Measurements from ENCODE around the gene IQSEC1. TPM values are rescaled to one million over a fixed set of nuclear protein-coding genes. Genes with fewer than 3 reads are reported as not detected.

The IQSEC1 gene
- total RNA-seq, 1 donor from 2014 or later = 31.3 TPM

DNA sequence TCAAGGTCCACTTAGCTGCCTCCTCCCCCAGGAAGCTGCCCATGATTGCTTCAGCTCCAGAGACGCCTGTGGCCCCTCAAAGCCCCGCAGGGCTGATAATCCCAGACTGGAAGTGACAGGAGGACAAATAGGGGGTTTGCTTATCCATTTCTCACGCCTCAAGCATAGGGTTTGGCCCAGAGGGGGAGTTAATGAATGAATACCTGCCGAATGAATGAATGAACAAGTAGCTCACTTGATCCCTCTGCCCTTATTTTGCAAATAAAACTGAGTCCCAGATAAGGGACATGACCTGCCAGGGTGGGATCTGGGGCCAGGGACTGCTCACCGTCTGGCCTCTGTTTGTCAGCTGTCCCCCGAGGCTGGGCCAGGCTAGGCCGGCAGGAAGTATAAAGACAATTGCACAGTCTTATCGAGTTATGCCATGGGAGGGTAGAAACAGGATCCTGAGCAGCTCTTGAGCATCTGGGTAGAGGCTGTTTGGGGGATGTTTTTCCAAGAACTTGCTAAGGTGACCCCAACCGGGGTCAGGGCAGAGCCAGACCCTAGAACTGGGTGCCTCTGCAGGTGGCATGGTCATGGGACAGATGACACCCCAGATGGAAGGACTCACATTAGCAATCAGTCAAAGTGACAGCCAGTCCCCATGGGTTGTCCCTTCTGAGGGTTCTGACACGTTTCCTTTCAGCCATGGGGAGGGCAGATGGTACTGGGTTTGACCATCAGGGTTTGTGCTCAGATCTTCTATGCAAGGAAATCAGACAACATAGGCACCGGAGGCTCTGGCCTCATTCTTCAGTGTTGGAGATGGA lies 45.0 kb downstream of the IQSEC1 start:
- Mint-ChIP-seq H3K4me3 (no peak overlapping the region), H3K27ac (ENCODE audit: unreplicated experiment) (no peak overlapping the region)
- no peak for DNase-seq (ENCODE audit: low read depth, low spot score)

DNA sequence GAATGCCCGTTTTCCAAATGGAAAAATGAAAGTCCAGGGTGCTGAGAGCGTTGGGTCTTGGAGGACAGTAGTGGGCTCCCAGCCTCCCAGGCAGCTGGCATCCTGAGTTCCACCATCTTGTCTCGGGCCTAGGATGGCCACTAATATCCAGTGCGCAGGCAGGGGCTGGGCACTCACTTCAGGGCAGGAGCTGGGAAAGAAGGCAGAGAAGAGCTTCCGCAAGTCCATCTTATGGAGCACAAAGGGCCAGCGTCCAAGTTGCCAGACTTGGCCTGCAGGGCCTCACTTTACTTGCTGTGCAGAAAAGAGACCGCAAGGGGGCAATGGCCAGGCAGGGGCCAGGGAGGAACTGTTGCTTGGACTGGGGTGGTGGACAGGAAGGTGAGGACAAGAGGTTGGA lies 46.1 kb downstream of the IQSEC1 start:
- H3K9me3 Mint-ChIP-seq = no peaks in the 10 kb centered on the region
- TF ChIP-seq, protein P1, sequence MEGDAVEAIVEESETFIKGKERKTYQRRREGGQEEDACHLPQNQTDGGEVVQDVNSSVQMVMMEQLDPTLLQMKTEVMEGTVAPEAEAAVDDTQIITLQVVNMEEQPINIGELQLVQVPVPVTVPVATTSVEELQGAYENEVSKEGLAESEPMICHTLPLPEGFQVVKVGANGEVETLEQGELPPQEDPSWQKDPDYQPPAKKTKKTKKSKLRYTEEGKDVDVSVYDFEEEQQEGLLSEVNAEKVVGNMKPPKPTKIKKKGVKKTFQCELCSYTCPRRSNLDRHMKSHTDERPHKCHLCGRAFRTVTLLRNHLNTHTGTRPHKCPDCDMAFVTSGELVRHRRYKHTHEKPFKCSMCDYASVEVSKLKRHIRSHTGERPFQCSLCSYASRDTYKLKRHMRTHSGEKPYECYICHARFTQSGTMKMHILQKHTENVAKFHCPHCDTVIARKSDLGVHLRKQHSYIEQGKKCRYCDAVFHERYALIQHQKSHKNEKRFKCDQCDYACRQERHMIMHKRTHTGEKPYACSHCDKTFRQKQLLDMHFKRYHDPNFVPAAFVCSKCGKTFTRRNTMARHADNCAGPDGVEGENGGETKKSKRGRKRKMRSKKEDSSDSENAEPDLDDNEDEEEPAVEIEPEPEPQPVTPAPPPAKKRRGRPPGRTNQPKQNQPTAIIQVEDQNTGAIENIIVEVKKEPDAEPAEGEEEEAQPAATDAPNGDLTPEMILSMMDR (conservative IDR thresholded peaks at IDR 0.05) = peak; percentile 39
- no peak for DNase-seq (ENCODE audit: low read depth, low spot score)
- H3K27ac Mint-ChIP-seq (ENCODE audit: unreplicated experiment) = no peak overlapping the region
- H3K36me3 Mint-ChIP-seq (ENCODE audit: low read depth) = no peaks in the 10 kb centered on the region
- peaks cover 38% of the 10 kb centered on the region for H3K4me1 Mint-ChIP-seq
- H3K4me3 Mint-ChIP-seq = no peak overlapping the region
- no peaks in the 10 kb centered on the region for H3K27me3 Mint-ChIP-seq (ENCODE audit: low read depth)

More for the DNA sequence above, 45.0 kb downstream of the IQSEC1 start:
- Mint-ChIP-seq H3K27me3 (ENCODE audit: low read depth) (no peaks in the 10 kb centered on the region), H3K4me1 (peaks cover 34% of the 10 kb centered on the region), H3K36me3 (ENCODE audit: low read depth) (no peaks in the 10 kb centered on the region), H3K9me3 (no peaks in the 10 kb centered on the region)
- TF ChIP-seq, protein P1 (conservative IDR thresholded peaks at IDR 0.05) = no peak

- Mint-ChIP-seq H3K27me3 (ENCODE audit: low read depth) (no peaks in the 10 kb centered on the region), H3K4me1 (peaks cover 41% of the 10 kb centered on the region), H3K9me3 (no peaks in the 10 kb centered on the region), H3K4me3 (no peak overlapping the region), H3K36me3 (ENCODE audit: low read depth) (no peaks in the 10 kb centered on the region), H3K27ac (ENCODE audit: unreplicated experiment) (no peak overlapping the region)
- DNase-seq (ENCODE audit: low read depth, low spot score) = no peak
- TF ChIP-seq, protein P1 (conservative IDR thresholded peaks at IDR 0.05) = no peak
Measured at GRCh38 chr3:13026534-13026933, 46.7 kb downstream of the IQSEC1 start.

- Mint-ChIP-seq H3K9me3 (no peaks in the 10 kb centered on the region), H3K27me3 (ENCODE audit: low read depth) (no peaks in the 10 kb centered on the region), H3K27ac (ENCODE audit: unreplicated experiment) (no peak overlapping the region), H3K4me1 (peaks cover 41% of the 10 kb centered on the region), H3K4me3 (no peak overlapping the region), H3K36me3 (ENCODE audit: low read depth) (no peaks in the 10 kb centered on the region)
- DNase-seq (ENCODE audit: low read depth, low spot score) = no peak
- TF ChIP-seq, protein P1 (conservative IDR thresholded peaks at IDR 0.05) = no peak
Measured at GRCh38 chr3:13025778-13026518, 47.3 kb downstream of the IQSEC1 start.

DNA sequence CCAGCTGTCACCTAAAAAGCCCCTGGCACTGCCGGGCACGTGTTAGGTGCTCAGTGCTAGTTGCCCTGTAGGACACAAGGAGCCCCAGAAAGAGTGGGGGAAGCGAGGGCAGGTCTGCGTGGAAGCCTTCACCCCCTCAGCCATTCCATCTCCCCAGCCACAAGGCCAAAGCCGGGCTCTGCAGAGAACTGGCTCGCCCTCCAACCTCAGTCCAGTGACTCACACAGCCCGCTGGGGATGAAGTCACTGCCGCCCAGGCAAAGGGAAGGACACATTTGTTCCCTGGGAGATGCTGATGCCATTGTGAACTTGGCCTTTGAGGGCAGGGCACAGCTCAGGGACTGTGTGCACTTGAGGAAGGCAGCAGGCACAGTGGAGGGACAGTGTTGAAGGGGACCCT lies 48.1 kb downstream of the IQSEC1 start:
- H3K9me3 Mint-ChIP-seq = no peaks in the 10 kb centered on the region

More for the DNA sequence above, 48.1 kb downstream of the IQSEC1 start:
- Mint-ChIP-seq H3K4me3 (no peak overlapping the region), H3K36me3 (ENCODE audit: low read depth) (no peaks in the 10 kb centered on the region), H3K27me3 (ENCODE audit: low read depth) (no peaks in the 10 kb centered on the region), H3K27ac (ENCODE audit: unreplicated experiment) (no peak overlapping the region), H3K4me1 (peaks cover 48% of the 10 kb centered on the region)
- TF ChIP-seq, protein P1 (conservative IDR thresholded peaks at IDR 0.05) = no peak
- DNase-seq (ENCODE audit: low read depth, low spot score) = no peak
